Lung (tissue), 12 donors: Measurements from ENCODE around the gene GDPD2. TPM values are rescaled to one million over a fixed set of nuclear protein-coding genes. Genes with fewer than 3 reads are reported as not detected.

ENCODE experiments used
- ATAC-seq: fragments of 200-7000 bp; cut with Tn5 transposase; one replicate; pipeline ENCODE4 v1.9.1; 2020; ENCODE audit warnings: moderate number of reproducible peaks; ENCODE audit not compliant: insufficient read depth, low FRiP score
- DNase-seq, 3 donors: peaks; one replicate each; pipeline ENCODE4 v3.0.0-alpha.2; 2013 to 2017
- H3K27ac ChIP-seq, 2 donors: one replicate each; pipeline ENCODE4 v1.5.1; 2013; ENCODE audit warnings: mild to moderate bottlenecking in 2 of 2, moderate library complexity in 2 of 2, control low read depth in 1 of 2, inconsistent platforms in 1 of 2, low read depth in 1 of 2, low read length in 1 of 2
- H3K27me3 ChIP-seq, 3 donors: one replicate each; pipeline ENCODE4 v1.5.1; 2013; ENCODE audit warnings: low read length in 2 of 3; ENCODE audit not compliant: control insufficient read depth in 3 of 3, insufficient read depth in 3 of 3
- H3K36me3 ChIP-seq, 4 donors: one replicate each; pipeline ENCODE4 v1.5.1; 2013; ENCODE audit warnings: low read length in 4 of 4, mild to moderate bottlenecking in 1 of 4, moderate library complexity in 1 of 4; ENCODE audit not compliant: control insufficient read depth in 4 of 4, insufficient read depth in 4 of 4
- H3K4me1 ChIP-seq, 5 donors: one replicate each; pipeline ENCODE4 v1.5.1; 2013; ENCODE audit warnings: low read length in 5 of 5, mild to moderate bottlenecking in 2 of 5, moderate library complexity in 1 of 5; ENCODE audit not compliant: control insufficient read depth in 5 of 5, insufficient read depth in 5 of 5
- H3K4me3 ChIP-seq: one replicate; pipeline ENCODE4 v1.5.1; 2013; ENCODE audit warnings: mild to moderate bottlenecking, control low read depth, moderate library complexity
- H3K9ac ChIP-seq, 2 donors: one replicate each; pipeline ENCODE4 v1.5.1; 2013; ENCODE audit warnings: low read length in 2 of 2, control low read depth in 1 of 2; ENCODE audit not compliant: insufficient read depth in 1 of 2
- H3K9me3 ChIP-seq, 4 donors: one replicate each; pipeline ENCODE4 v1.5.1; 2013; ENCODE audit warnings: low read length in 3 of 4, mild to moderate bottlenecking in 1 of 4, moderate library complexity in 1 of 4; ENCODE audit not compliant: control insufficient read depth in 4 of 4, insufficient read depth in 3 of 4
- WGBS, 2 donors: extraction: QIAGEN DNeasy Blood & Tissue Kit; methylation state at CpG; one replicate each; pipeline ENCODE4 v1.1.7; 2013; 5-methylcytosine and 5-hydroxymethylcytosine counted together
- polyA plus RNA-seq, 2 donors: library from polyadenylated mRNA; stranded (reverse); fragments of 200-250 nt; gene quantifications; one replicate each; pipeline ENCODE4 v1.2.1, GENCODE V29; 2013
- total RNA-seq, 2 donors: library from RNA; depleted of rRNA in 1 of 2; stranded (reverse); fragments of >200 nt in 1 of 2; gene quantifications; one replicate each; pipeline ENCODE4 v1.2.1, GENCODE V29; 2014 to 2021
- TF ChIP-seq, protein P1 (sequence below): IDR thresholded peaks from 2 replicates; pipeline ENCODE4 v1.5.1; 2012; ENCODE audit warnings: mild to moderate bottlenecking; ENCODE audit errors: control extremely low read depth, extremely low read depth
- donor health status: control.
- donor health status: control.
- donor health status: Bipolar disorder and iron deficiency.
- donor health status: healthy.
- donor health status: DM: yes; HTN: yes; CAD: no.

GDPD2 gene
- total and polyA plus RNA-seq, 4 donors = not detected

DNA sequence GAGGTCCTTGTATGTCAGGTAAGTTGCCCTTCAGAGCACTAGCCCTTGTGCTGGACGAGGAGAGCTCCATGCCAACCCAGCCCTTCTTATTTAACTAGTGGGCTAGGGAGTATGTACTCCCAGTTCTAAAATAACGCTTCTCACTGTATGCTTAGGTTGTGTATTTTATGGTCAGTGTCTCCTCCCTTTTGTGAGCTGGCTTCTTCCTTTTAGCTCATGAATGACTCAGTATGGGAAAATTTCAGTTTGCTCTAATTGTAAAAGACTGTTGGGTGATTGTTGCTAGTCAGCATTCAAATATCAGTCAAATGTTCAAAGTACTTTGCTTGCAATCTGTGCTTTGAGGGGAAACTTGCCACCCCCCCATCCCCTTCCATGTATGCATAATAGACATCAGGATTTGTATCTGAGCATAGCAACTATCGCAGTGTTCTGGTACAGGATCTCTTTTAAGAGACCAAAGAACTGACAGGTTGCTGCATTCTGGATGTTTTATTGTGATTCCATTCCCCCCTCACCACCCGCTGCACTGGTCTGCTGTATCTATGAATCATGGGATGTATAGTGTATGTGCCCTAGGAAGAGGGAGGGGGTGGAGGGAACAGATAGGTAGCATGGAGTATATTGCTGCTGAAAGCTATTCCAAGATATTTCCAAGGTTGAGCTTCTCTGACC is 56.3 kb downstream of the GDPD2 start:
- peak overlapping the region; percentile 58 to 90 for H3K27ac ChIP-seq
- no peak for ATAC-seq

GRCh38 chrX:70479922-70480659 is 57.0 kb downstream of the GDPD2 start:
- TF ChIP-seq, protein P1, sequence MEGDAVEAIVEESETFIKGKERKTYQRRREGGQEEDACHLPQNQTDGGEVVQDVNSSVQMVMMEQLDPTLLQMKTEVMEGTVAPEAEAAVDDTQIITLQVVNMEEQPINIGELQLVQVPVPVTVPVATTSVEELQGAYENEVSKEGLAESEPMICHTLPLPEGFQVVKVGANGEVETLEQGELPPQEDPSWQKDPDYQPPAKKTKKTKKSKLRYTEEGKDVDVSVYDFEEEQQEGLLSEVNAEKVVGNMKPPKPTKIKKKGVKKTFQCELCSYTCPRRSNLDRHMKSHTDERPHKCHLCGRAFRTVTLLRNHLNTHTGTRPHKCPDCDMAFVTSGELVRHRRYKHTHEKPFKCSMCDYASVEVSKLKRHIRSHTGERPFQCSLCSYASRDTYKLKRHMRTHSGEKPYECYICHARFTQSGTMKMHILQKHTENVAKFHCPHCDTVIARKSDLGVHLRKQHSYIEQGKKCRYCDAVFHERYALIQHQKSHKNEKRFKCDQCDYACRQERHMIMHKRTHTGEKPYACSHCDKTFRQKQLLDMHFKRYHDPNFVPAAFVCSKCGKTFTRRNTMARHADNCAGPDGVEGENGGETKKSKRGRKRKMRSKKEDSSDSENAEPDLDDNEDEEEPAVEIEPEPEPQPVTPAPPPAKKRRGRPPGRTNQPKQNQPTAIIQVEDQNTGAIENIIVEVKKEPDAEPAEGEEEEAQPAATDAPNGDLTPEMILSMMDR = no peak
- H3K27ac ChIP-seq = peak overlapping the region; percentile 58 to 90
- no peak overlapping the region for H3K4me3 ChIP-seq
- H3K9me3 ChIP-seq = no peaks in the 10 kb centered on the region
- no peaks in the 10 kb centered on the region for H3K36me3 ChIP-seq
- H3K9ac ChIP-seq = no peak overlapping the region
- WGBS, 2 donors = 53 to 69% methylated on average over 6 of the region's 6 CpGs
- DNase-seq = peak in 1 of 3 donors; percentile 13
- peak; percentile 23 for ATAC-seq
- H3K4me1 ChIP-seq = peaks cover 0 to 16% (median 6%) of the 10 kb centered on the region in 5 donors
- H3K27me3 ChIP-seq = no peaks in the 10 kb centered on the region

More for the DNA sequence above, 56.3 kb downstream of the GDPD2 start:
- WGBS, 2 donors = 60 to 80% methylated on average over 4 of the region's 4 CpGs
- peaks cover 0 to 16% (median 6%) of the 10 kb centered on the region in 5 donors for H3K4me1 ChIP-seq
- TF ChIP-seq, protein P1 = no peak
- H3K9me3 ChIP-seq = no peaks in the 10 kb centered on the region
- H3K36me3 ChIP-seq = no peaks in the 10 kb centered on the region
- H3K9ac ChIP-seq = no peak overlapping the region
- H3K4me3 ChIP-seq = no peak overlapping the region
- no peaks in the 10 kb centered on the region for H3K27me3 ChIP-seq
- no peak for DNase-seq

- 57 to 74% methylated on average over 9 of the region's 9 CpGs for WGBS, 2 donors
- no peak overlapping the region for H3K9ac ChIP-seq
- peaks cover 0 to 16% (median 6%) of the 10 kb centered on the region in 5 donors for H3K4me1 ChIP-seq
- H3K36me3 ChIP-seq = no peaks in the 10 kb centered on the region
- H3K27ac ChIP-seq = peak overlapping the region; percentile 43 to 90
- no peak overlapping the region for H3K4me3 ChIP-seq
- H3K9me3 ChIP-seq = no peaks in the 10 kb centered on the region
- TF ChIP-seq, protein P1 = no peak
- no peak for DNase-seq
- no peaks in the 10 kb centered on the region for H3K27me3 ChIP-seq
- no peak for ATAC-seq
Measured at GRCh38 chrX:70480660-70481018, 57.5 kb downstream of the GDPD2 start.
